ENCODE results near the gene SLC35D1.

GRCh38 chr1:67058242-67058641 lies 4.3 kb upstream of the SLC35D1 start:
- TF ChIP-seq POLR2A (IDR thresholded peaks at IDR 0.05; ENCODE audit: low read depth, low read length) (no peak), POLR2AphosphoS5 (IDR thresholded peaks at IDR 0.05; ENCODE audit: low read depth, low read length) (no peak), TAF1 (IDR thresholded peaks at IDR 0.05; ENCODE audit: borderline replicate concordance, low read depth, low read length) (no peak)

Measured in GM12892 (cell line).